Cardiac fibroblast (primary cell): ENCODE measurements around the gene RNF126.

Experiments used
- DNase-seq, 2 donors: peaks; one replicate each; pipeline versions ENCODE4 v3.0.0 to v3.0.0-alpha.2; 2010; ENCODE audit warnings: low read depth in 2 of 2
- H3K4me3 ChIP-seq, 2 donors: replicated peaks in 1 of 2; 1 replicate in 1 of 2; 2 replicates in 1 of 2; pipeline ENCODE4 v1.5.1; 2011; ENCODE audit warnings: low read depth in 2 of 2, low read length in 2 of 2, mild to moderate bottlenecking in 2 of 2, moderate library complexity in 1 of 2
- CTCF ChIP-seq: IDR thresholded peaks from one replicate; pipeline ENCODE4 v1.5.1; 2011; ENCODE audit warnings: low read depth, mild to moderate bottlenecking, low read length, inconsistent platforms

Gene RNF126

GRCh38 chr19:658916-659839 lies 3.8 kb downstream of the RNF126 start:
- TF ChIP-seq CTCF = no peak
- no peak overlapping the region for H3K4me3 ChIP-seq
- peak; percentile 42 to 78 for DNase-seq

GRCh38 chr19:658059-658839 lies 4.8 kb downstream of the RNF126 start:
- no peak for TF ChIP-seq CTCF
- no peak overlapping the region for H3K4me3 ChIP-seq
- no peak for DNase-seq

- no peak for TF ChIP-seq CTCF
- no peak for DNase-seq
- H3K4me3 ChIP-seq = no peak overlapping the region
Observed at GRCh38 chr19:657611-658010, 5.4 kb downstream of the RNF126 start.

- TF ChIP-seq CTCF = no peak
- DNase-seq = no peak
- H3K4me3 ChIP-seq = no peak overlapping the region
Observed at GRCh38 chr19:656751-657559, 6.1 kb downstream of the RNF126 start.

- H3K4me3 ChIP-seq = no peak overlapping the region
- no peak for TF ChIP-seq CTCF
- no peak for DNase-seq
Observed at GRCh38 chr19:655691-656090, 7.3 kb downstream of the RNF126 start.

- no peak for TF ChIP-seq CTCF
- DNase-seq = no peak
- no peak overlapping the region for H3K4me3 ChIP-seq
Observed at GRCh38 chr19:653425-653824, 9.6 kb downstream of the RNF126 start.
